ENCODE measurements around the gene NRXN3.

The NRXN3 gene

DNA sequence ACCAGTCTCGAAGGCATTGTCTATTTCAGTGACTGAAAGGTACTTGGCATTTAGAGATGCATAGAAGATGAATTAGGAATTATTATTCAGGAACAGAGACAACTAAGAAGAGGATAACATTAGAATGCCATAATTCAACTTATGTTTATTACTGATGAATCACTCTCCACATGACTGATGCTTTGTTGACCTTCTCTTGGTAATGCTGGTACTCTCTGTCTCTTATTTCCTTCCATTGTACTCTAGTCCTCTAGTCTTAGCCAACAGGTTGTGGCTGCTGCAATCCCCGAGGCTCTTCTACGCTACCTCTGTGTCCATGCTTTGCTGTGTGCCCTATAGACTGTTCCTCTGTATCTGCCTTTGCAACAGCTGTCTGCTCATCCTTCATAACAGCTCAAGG, 652.9 kb downstream of the NRXN3 start:
- no peak for DNase-seq
- Histone ChIP-seq H3K9me3 (ENCODE audit: control insufficient read depth, low read length) (no peaks in the 10 kb centered on the region), H3K27me3 (replicated peaks; ENCODE audit: control insufficient read depth, insufficient read depth, low read length, poor library complexity, severe bottlenecking) (no peaks in the 10 kb centered on the region), H3K36me3 (ENCODE audit: control insufficient read depth, insufficient read depth, low read length) (no peaks in the 10 kb centered on the region), H3K4me3 (ENCODE audit: insufficient read depth, low read depth, low read length, poor library complexity, severe bottlenecking) (no peak overlapping the region), H3K4me1 (ENCODE audit: control insufficient read depth, insufficient read depth, low read length, poor library complexity, severe bottlenecking) (no peaks in the 10 kb centered on the region), H3K27ac (ENCODE audit: insufficient read depth, low read length, poor library complexity, severe bottlenecking) (no peak overlapping the region)

DNA sequence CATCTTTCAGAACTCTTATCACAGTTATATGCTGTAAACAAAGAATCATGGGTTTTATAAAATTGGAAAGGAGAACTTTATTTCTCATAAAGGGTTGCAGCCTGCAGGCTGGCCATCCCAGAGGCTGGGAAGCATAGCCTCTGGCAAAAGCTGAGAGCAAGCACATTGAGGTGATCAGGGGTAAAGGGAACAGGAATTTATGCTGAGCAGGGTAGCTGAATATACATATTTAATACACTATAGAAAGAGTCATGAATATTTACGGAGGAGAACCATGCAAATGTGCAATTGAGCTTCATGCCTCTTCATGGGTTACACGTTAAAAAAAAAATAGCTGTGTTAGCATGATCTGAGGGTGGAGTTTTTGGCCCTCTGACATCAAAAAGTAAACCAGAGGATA, 653.3 kb downstream of the NRXN3 start:
- Histone ChIP-seq H3K27me3 (replicated peaks; ENCODE audit: control insufficient read depth, insufficient read depth, low read length, poor library complexity, severe bottlenecking) (no peaks in the 10 kb centered on the region), H3K4me3 (ENCODE audit: insufficient read depth, low read depth, low read length, poor library complexity, severe bottlenecking) (no peak overlapping the region), H3K27ac (ENCODE audit: insufficient read depth, low read length, poor library complexity, severe bottlenecking) (no peak overlapping the region), H3K9me3 (ENCODE audit: control insufficient read depth, low read length) (no peaks in the 10 kb centered on the region), H3K36me3 (ENCODE audit: control insufficient read depth, insufficient read depth, low read length) (no peaks in the 10 kb centered on the region), H3K4me1 (ENCODE audit: control insufficient read depth, insufficient read depth, low read length, poor library complexity, severe bottlenecking) (no peaks in the 10 kb centered on the region)
- no peak for DNase-seq

DNA sequence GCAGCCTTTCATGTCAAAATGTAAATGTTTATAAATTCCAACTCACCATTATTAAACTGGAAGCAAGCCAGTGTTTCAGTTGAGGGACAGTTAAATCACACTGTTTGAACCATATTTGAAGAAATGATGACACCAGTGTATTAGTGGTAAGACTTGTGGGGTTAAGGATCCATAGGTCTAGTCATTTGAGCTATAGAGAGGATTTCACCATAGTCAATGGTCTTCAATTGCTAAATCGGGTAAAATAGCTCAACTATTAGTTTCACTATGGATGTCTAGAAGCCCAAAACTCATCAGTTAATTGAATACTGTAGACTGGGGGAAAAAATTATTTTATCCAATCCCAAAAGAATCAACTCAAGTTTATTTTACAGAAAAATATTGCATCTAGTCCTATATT, 659.1 kb downstream of the NRXN3 start:
- H3K9me3 ChIP-seq (ENCODE audit: control insufficient read depth, low read length): no peaks in the 10 kb centered on the region
- H3K27ac ChIP-seq (ENCODE audit: insufficient read depth, low read length, poor library complexity, severe bottlenecking): no peak overlapping the region
- no peaks in the 10 kb centered on the region for H3K36me3 ChIP-seq (ENCODE audit: control insufficient read depth, insufficient read depth, low read length)
- H3K4me1 ChIP-seq (ENCODE audit: control insufficient read depth, insufficient read depth, low read length, poor library complexity, severe bottlenecking): no peaks in the 10 kb centered on the region
- H3K4me3 ChIP-seq (ENCODE audit: insufficient read depth, low read depth, low read length, poor library complexity, severe bottlenecking): no peak overlapping the region
- no peak for DNase-seq
- no peaks in the 10 kb centered on the region for H3K27me3 ChIP-seq (replicated peaks; ENCODE audit: control insufficient read depth, insufficient read depth, low read length, poor library complexity, severe bottlenecking)

DNA sequence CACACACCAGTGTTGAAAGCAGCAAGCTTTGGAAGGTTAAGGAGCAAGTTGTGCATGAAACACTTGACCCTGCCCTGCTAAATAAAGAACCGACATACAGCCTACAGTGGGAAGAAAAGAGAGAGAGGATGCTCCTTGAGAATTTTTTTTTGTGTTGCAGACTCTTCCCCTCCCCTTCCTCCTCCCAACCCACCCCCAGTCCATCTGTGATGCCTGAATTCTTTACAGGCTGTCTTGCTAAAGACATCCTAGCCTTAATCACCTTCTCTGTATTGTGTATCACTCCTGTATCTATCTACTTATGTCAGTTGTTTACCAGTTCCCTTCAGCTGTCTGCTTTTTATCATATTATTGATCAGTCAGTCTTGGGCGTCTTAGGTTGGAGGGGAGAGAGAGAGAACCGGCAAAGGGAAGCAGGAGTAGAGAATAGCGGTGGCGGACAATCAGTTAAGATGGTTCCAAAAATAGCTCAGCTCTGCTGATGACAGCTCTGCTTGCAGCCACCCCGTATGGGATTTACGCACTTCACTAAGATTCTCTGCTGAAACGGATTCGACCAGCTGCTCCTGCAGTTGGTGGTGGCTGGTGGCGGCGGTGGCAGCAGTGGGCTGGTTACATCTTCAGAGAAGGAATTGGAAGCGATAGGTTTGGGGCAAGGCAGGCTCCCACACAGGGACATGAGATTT, 664.7 kb downstream of the NRXN3 start:
- no peaks in the 10 kb centered on the region for H3K4me1 ChIP-seq (ENCODE audit: control insufficient read depth, insufficient read depth, low read length, poor library complexity, severe bottlenecking)
- no peaks in the 10 kb centered on the region for H3K27me3 ChIP-seq (replicated peaks; ENCODE audit: control insufficient read depth, insufficient read depth, low read length, poor library complexity, severe bottlenecking)
- H3K4me3 ChIP-seq (ENCODE audit: insufficient read depth, low read depth, low read length, poor library complexity, severe bottlenecking): no peak overlapping the region
- H3K27ac ChIP-seq (ENCODE audit: insufficient read depth, low read length, poor library complexity, severe bottlenecking): no peak overlapping the region
- no peak for DNase-seq
- no peaks in the 10 kb centered on the region for H3K9me3 ChIP-seq (ENCODE audit: control insufficient read depth, low read length)
- H3K36me3 ChIP-seq (ENCODE audit: control insufficient read depth, insufficient read depth, low read length): no peaks in the 10 kb centered on the region

DNA sequence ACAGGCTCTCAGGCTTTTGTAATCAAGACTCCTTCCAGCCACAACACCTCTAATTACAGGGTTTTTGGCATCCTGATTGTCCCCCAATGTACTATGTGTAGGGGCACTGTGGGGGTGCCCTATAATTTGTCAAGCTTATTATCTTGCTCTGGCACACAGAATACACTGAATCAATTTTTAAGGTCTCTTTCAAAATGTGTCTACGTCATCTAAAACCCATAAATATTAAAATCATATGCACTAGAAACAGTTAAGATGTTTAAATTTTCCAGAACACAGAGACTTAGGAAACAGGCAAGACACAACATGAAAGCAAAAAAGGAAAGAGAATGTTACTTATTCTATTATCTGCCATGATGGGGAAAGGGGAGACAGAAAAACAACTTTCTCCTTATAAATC, 665.7 kb downstream of the NRXN3 start:
- no peaks in the 10 kb centered on the region for H3K4me1 ChIP-seq (ENCODE audit: control insufficient read depth, insufficient read depth, low read length, poor library complexity, severe bottlenecking)
- H3K9me3 ChIP-seq (ENCODE audit: control insufficient read depth, low read length): no peaks in the 10 kb centered on the region
- DNase-seq: no peak
- no peak overlapping the region for H3K4me3 ChIP-seq (ENCODE audit: insufficient read depth, low read depth, low read length, poor library complexity, severe bottlenecking)
- no peaks in the 10 kb centered on the region for H3K36me3 ChIP-seq (ENCODE audit: control insufficient read depth, insufficient read depth, low read length)
- H3K27ac ChIP-seq (ENCODE audit: insufficient read depth, low read length, poor library complexity, severe bottlenecking): no peak overlapping the region
- no peaks in the 10 kb centered on the region for H3K27me3 ChIP-seq (replicated peaks; ENCODE audit: control insufficient read depth, insufficient read depth, low read length, poor library complexity, severe bottlenecking)

- no peak overlapping the region for H3K4me3 ChIP-seq (ENCODE audit: insufficient read depth, low read depth, low read length, poor library complexity, severe bottlenecking)
- no peaks in the 10 kb centered on the region for H3K9me3 ChIP-seq (ENCODE audit: control insufficient read depth, low read length)
- DNase-seq: no peak
- H3K27ac ChIP-seq (ENCODE audit: insufficient read depth, low read length, poor library complexity, severe bottlenecking): no peak overlapping the region
- no peaks in the 10 kb centered on the region for H3K27me3 ChIP-seq (replicated peaks; ENCODE audit: control insufficient read depth, insufficient read depth, low read length, poor library complexity, severe bottlenecking)
- no peaks in the 10 kb centered on the region for H3K4me1 ChIP-seq (ENCODE audit: control insufficient read depth, insufficient read depth, low read length, poor library complexity, severe bottlenecking)
- no peaks in the 10 kb centered on the region for H3K36me3 ChIP-seq (ENCODE audit: control insufficient read depth, insufficient read depth, low read length)
Measured at GRCh38 chr14:78836777-78837176, 666.6 kb downstream of the NRXN3 start.

DNA sequence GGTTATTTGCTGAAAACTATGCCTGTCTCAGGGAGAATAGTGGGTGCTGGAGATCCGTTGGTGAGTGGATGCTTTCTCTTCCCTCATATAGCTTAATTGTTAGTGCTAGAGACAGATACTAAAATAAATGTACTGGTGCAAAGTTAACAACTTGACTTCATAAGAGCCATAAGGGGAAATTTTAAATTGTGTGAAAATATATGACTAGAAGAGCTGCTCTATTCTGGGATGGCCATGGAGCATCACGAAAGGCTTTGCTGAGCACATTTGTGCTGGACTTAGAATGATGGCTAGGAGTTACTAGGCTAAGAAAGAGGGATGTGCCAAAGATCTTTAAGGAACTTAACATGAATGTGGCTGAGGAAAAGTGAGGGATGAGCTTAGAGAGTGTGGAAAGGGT, 668.8 kb downstream of the NRXN3 start:
- Histone ChIP-seq H3K4me1 (ENCODE audit: control insufficient read depth, insufficient read depth, low read length, poor library complexity, severe bottlenecking) (no peaks in the 10 kb centered on the region), H3K4me3 (ENCODE audit: insufficient read depth, low read depth, low read length, poor library complexity, severe bottlenecking) (no peak overlapping the region), H3K36me3 (ENCODE audit: control insufficient read depth, insufficient read depth, low read length) (no peaks in the 10 kb centered on the region), H3K9me3 (ENCODE audit: control insufficient read depth, low read length) (no peaks in the 10 kb centered on the region), H3K27ac (ENCODE audit: insufficient read depth, low read length, poor library complexity, severe bottlenecking) (no peak overlapping the region), H3K27me3 (replicated peaks; ENCODE audit: control insufficient read depth, insufficient read depth, low read length, poor library complexity, severe bottlenecking) (no peaks in the 10 kb centered on the region)
- no peak for DNase-seq

GRCh38 chr14:78840898-78841297, 670.7 kb downstream of the NRXN3 start:
- H3K36me3 ChIP-seq (ENCODE audit: control insufficient read depth, insufficient read depth, low read length): no peaks in the 10 kb centered on the region
- H3K9me3 ChIP-seq (ENCODE audit: control insufficient read depth, low read length): no peaks in the 10 kb centered on the region
- H3K27ac ChIP-seq (ENCODE audit: insufficient read depth, low read length, poor library complexity, severe bottlenecking): no peak overlapping the region
- no peak for DNase-seq
- H3K27me3 ChIP-seq (replicated peaks; ENCODE audit: control insufficient read depth, insufficient read depth, low read length, poor library complexity, severe bottlenecking): no peaks in the 10 kb centered on the region
- H3K4me1 ChIP-seq (ENCODE audit: control insufficient read depth, insufficient read depth, low read length, poor library complexity, severe bottlenecking): no peaks in the 10 kb centered on the region
- H3K4me3 ChIP-seq (ENCODE audit: insufficient read depth, low read depth, low read length, poor library complexity, severe bottlenecking): no peak overlapping the region

DNA sequence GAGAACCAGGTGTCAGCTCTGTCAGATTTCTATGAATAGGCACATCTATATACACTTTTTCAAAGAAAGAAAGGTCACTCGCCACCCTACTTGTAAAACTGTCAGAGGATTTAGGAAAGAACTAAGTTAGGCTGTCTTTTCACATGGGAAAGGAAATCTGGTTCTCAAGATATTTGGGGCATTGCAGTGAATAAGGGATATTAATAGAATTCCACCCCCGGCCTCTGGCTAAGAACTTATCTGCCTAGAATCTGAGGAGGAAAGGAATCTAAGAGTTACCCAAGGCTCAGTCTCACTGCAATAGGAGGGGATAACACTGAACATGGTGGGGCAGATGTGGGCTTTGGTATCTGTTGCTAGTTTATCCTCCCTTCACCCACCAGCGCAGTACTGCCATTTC, 677.6 kb downstream of the NRXN3 start:
- no peaks in the 10 kb centered on the region for H3K9me3 ChIP-seq (ENCODE audit: control insufficient read depth, low read length)
- no peak overlapping the region for H3K27ac ChIP-seq (ENCODE audit: insufficient read depth, low read length, poor library complexity, severe bottlenecking)
- no peak for DNase-seq
- no peaks in the 10 kb centered on the region for H3K27me3 ChIP-seq (replicated peaks; ENCODE audit: control insufficient read depth, insufficient read depth, low read length, poor library complexity, severe bottlenecking)
- no peak overlapping the region for H3K4me3 ChIP-seq (ENCODE audit: insufficient read depth, low read depth, low read length, poor library complexity, severe bottlenecking)
- no peaks in the 10 kb centered on the region for H3K4me1 ChIP-seq (ENCODE audit: control insufficient read depth, insufficient read depth, low read length, poor library complexity, severe bottlenecking)
- no peaks in the 10 kb centered on the region for H3K36me3 ChIP-seq (ENCODE audit: control insufficient read depth, insufficient read depth, low read length)

DNA sequence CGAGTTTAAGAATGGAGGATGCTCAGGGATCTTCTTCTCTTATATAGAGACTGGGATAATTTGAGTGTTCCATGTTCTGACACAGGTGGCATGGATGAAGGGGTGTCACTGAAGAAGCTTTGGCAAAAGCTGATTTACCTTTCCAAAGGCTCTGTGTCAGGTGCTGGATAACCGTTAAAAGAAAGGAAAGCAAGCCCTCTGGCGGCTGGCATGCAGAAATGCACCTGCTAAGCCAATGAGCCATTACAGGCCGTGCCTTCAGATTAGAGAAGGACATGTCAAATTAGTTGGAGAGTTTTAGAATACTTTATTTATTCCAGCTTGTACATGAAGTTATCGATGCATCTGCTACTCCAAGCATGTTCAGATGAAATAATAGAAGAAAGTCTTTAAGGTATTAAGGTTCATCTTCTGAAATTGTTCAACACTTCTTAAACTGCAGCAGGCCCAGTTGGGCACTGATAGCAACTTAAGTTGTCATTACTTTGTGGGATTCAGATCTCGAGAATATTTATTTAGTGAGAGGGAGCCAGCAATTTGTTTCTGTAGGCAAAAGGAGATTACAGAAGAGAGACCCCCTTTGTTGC, 678.2 kb downstream of the NRXN3 start:
- no peak for DNase-seq
- Histone ChIP-seq H3K9me3 (ENCODE audit: control insufficient read depth, low read length) (no peaks in the 10 kb centered on the region), H3K4me3 (ENCODE audit: insufficient read depth, low read depth, low read length, poor library complexity, severe bottlenecking) (no peak overlapping the region), H3K27ac (ENCODE audit: insufficient read depth, low read length, poor library complexity, severe bottlenecking) (no peak overlapping the region), H3K27me3 (replicated peaks; ENCODE audit: control insufficient read depth, insufficient read depth, low read length, poor library complexity, severe bottlenecking) (no peaks in the 10 kb centered on the region), H3K4me1 (ENCODE audit: control insufficient read depth, insufficient read depth, low read length, poor library complexity, severe bottlenecking) (no peaks in the 10 kb centered on the region), H3K36me3 (ENCODE audit: control insufficient read depth, insufficient read depth, low read length) (no peaks in the 10 kb centered on the region)

All from effector memory CD4-positive, alpha-beta T cell (primary cell).